Endothelial cell of umbilical vein (primary cell): Measurements from ENCODE around the gene GNAO1. TPM values are rescaled to one million over a fixed set of nuclear protein-coding genes. Genes with fewer than 3 reads are reported as not detected.

Experiments used
- BruUV-seq: library from RNA; stranded (reverse); fragments of 400-500 nt; replicated peaks from 2 replicates; lab custom pipeline; 2021; lab: Mats Ljungman, UMichigan
- CTCF ChIA-PET: fragments of 300-600, 350-600 bp; sonication (Branson Sonifier 250); formaldehyde crosslinking; loops from one replicate; lab custom pipeline; 2021; ENCODE audit warnings: antibody characterized with exemption, inconsistent platforms; lab: Charles Lee
- POLR2A ChIA-PET: fragments of 300-600, 350-600 bp; sonication (Branson Sonifier 250); formaldehyde crosslinking; loops from one replicate; lab custom pipeline; 2021; ENCODE audit warnings: antibody characterized with exemption, inconsistent platforms; lab: Charles Lee
- DNase-seq: peaks from one replicate; pipeline ENCODE4 v3.0.0-alpha.2; 2011; ENCODE audit warnings: low read depth, low spot score
- FAIRE-seq: peaks from 2 replicates; lab custom pipeline; 2011; peaks lifted over from hg19 to GRCh38; lab: Jason Lieb, UNC
- H2AFZ ChIP-seq: 2 replicates; pipeline ENCODE4 v1.6.0; 2012; ENCODE audit warnings: low read depth, low read length, control low read depth, inconsistent platforms
- H3K27ac ChIP-seq: 2 replicates; pipeline ENCODE4 v1.5.1; 2011; ENCODE audit warnings: low read depth, mild to moderate bottlenecking, control low read depth, low read length, moderate library complexity; ENCODE audit not compliant: insufficient read depth
- H3K27me3 ChIP-seq, 2 experiments: 2 replicates each; pipeline versions ENCODE4 v1.6.0 to v1.6.1; 2011; ENCODE audit warnings: low read length in 2 of 2, mixed read lengths in 1 of 2; ENCODE audit not compliant: control insufficient read depth in 2 of 2, insufficient read depth in 2 of 2
- H3K36me3 ChIP-seq, 2 experiments: 2 replicates in 1 of 2; 3 replicates in 1 of 2; pipeline ENCODE4 v1.5.1; 2011; ENCODE audit warnings: low read length in 2 of 2, mild to moderate bottlenecking in 1 of 2, moderate library complexity in 1 of 2; ENCODE audit not compliant: control insufficient read depth in 2 of 2, insufficient read depth in 2 of 2; ENCODE audit errors: extremely low read depth in 1 of 2
- H3K4me1 ChIP-seq: 3 replicates; pipeline ENCODE4 v1.5.1; 2011; ENCODE audit warnings: mild to moderate bottlenecking, low read length; ENCODE audit not compliant: control insufficient read depth, insufficient read depth; ENCODE audit errors: extremely low read depth
- H3K4me2 ChIP-seq: 2 replicates; pipeline ENCODE4 v1.6.1; 2011; ENCODE audit warnings: low read length, control low read depth, mixed read lengths; ENCODE audit not compliant: insufficient read depth
- H3K4me3 ChIP-seq, 3 experiments: fragments of 200-600 bp in 1 of 3; sonication (generic), shearing (Covaris generic) in 1 of 3; replicated peaks in 1 of 3; 2 replicates each; pipeline ENCODE4 v1.5.1; 2011 to 2016; ENCODE audit warnings: control low read depth in 3 of 3, low read length in 3 of 3, mild to moderate bottlenecking in 2 of 3, inconsistent platforms in 1 of 3, low read depth in 1 of 3, moderate library complexity in 1 of 3; ENCODE audit not compliant: insufficient read depth in 1 of 3
- H3K79me2 ChIP-seq: 2 replicates; pipeline ENCODE4 v1.6.0; 2012; ENCODE audit warnings: low read length, inconsistent platforms; ENCODE audit not compliant: control insufficient read depth, insufficient read depth
- H3K9ac ChIP-seq: replicated peaks from 2 replicates; pipeline ENCODE3; 2011; ENCODE audit warnings: low read length, control low read depth; ENCODE audit not compliant: insufficient read depth; ENCODE audit errors: extremely low read depth
- H3K9me1 ChIP-seq: replicated peaks from 3 replicates; pipeline ENCODE4 v1.6.0; 2011; ENCODE audit warnings: mild to moderate bottlenecking, low read length; ENCODE audit not compliant: control insufficient read depth, insufficient read depth; ENCODE audit errors: extremely low read depth
- H3K9me3 ChIP-seq: replicated peaks from 2 replicates; pipeline ENCODE4 v1.5.1; 2012; ENCODE audit warnings: low read length, inconsistent platforms; ENCODE audit not compliant: control insufficient read depth, insufficient read depth
- H4K20me1 ChIP-seq: replicated peaks from 2 replicates; pipeline ENCODE3; 2011; ENCODE audit warnings: mild to moderate bottlenecking, low read length; ENCODE audit not compliant: control insufficient read depth, insufficient read depth; ENCODE audit errors: extremely low read depth
- CTCF ChIP-seq, 2 donors: IDR thresholded peaks; 1 replicate in 1 of 2; 2 replicates in 1 of 2; pipeline ENCODE4 v1.5.1; 2011; ENCODE audit warnings: low read length in 2 of 2, mild to moderate bottlenecking in 2 of 2, moderate library complexity in 2 of 2, control low read depth in 1 of 2, inconsistent platforms in 1 of 2, low read depth in 1 of 2; ENCODE audit not compliant: insufficient read depth in 1 of 2; ENCODE audit errors: extremely low read depth in 1 of 2
- EZH2 ChIP-seq: IDR thresholded peaks from 2 replicates; pipeline ENCODE4 v1.6.1; 2012; ENCODE audit warnings: borderline replicate concordance, low read depth, mild to moderate bottlenecking, moderate library complexity, low read length, inconsistent platforms; ENCODE audit not compliant: severe bottlenecking
- FOS ChIP-seq: IDR thresholded peaks from 2 replicates; pipeline ENCODE4 v1.6.1; 2011; ENCODE audit warnings: mild to moderate bottlenecking, low read length, moderate library complexity, borderline replicate concordance; ENCODE audit not compliant: insufficient read depth
- GATA2 ChIP-seq: IDR thresholded peaks from 2 replicates; pipeline ENCODE4 v1.7.0; 2011; ENCODE audit warnings: low read depth, mild to moderate bottlenecking, moderate library complexity, mixed read lengths, low read length; ENCODE audit not compliant: insufficient read length, insufficient read depth
- JUN ChIP-seq: IDR thresholded peaks from 2 replicates; pipeline ENCODE4 v1.6.1; 2011; ENCODE audit warnings: borderline replicate concordance, low read depth; ENCODE audit not compliant: insufficient read length, insufficient read depth
- MYC ChIP-seq: IDR thresholded peaks from one replicate; pipeline ENCODE4 v1.6.1; 2011; ENCODE audit warnings: mild to moderate bottlenecking, low read depth, low read length
- POLR2A ChIP-seq: IDR thresholded peaks from 2 replicates; pipeline ENCODE4 v1.6.1; 2012; ENCODE audit warnings: low read depth, mild to moderate bottlenecking, control low read depth, low read length
- POLR2AphosphoS5 ChIP-seq: IDR thresholded peaks from 2 replicates; pipeline ENCODE4 v1.6.1; 2012; ENCODE audit warnings: low read depth, mild to moderate bottlenecking, control low read depth, low read length, moderate library complexity; ENCODE audit not compliant: insufficient read depth
- dilution Hi-C: fragments of 300-500 bp; cut with MboI; formaldehyde crosslinking; loops from one replicate; pipeline ENCODE4 v1.15.0; 2019; ENCODE audit warnings: low sequenced_read_pairs; ENCODE audit not compliant: extremely low pct_ligation_motif_present
- intact Hi-C: fragments of 100-400 bp; cut with micrococcal nuclease; formaldehyde crosslinking; loops from one replicate; pipeline ENCODE4 v1.10.0; 2022
- polyA plus RNA-seq, 4 experiments: library from polyadenylated mRNA; depleted of rRNA in 3 of 4; stranded (reverse) in 3 of 4; unstranded in 1 of 4; fragments of >200 nt; gene quantifications; 2 replicates each; pipeline versions ENCODE4 v1.2.1 to v1.2.3, GENCODE V29; 2011 to 2012; ENCODE audit warnings: missing spikeins in 1 of 4
- total RNA-seq: library from RNA; stranded (reverse); gene quantifications from 2 replicates; pipeline ENCODE4 v1.2.3, GENCODE V29; 2021
- TF ChIP-seq, protein P1 (sequence below): IDR thresholded peaks from 2 replicates; pipeline ENCODE4 v1.6.1; 2011; ENCODE audit not compliant: insufficient read depth, insufficient read length

GNAO1 gene
- total and polyA plus RNA-seq, 2 donors (not counting 3 experiments of a cell fraction or from before 2014, with no cell fraction given), result not detected

- H3K79me2 ChIP-seq, result no peaks in the 10 kb centered on the region
- no peak overlapping the region for H3K9ac ChIP-seq
- H3K27ac ChIP-seq, result no peak overlapping the region
- ChIA-PET CTCF (no interaction called here), POLR2A (no interaction called here)
- FAIRE-seq (no peak), DNase-seq (no peak)
- dilution Hi-C loops (no loop called here), intact Hi-C loops (no loop called here)
- H2AFZ ChIP-seq, result no peak overlapping the region
- H3K27me3 ChIP-seq, result no peaks in the 10 kb centered on the region
- TF ChIP-seq, protein P1, sequence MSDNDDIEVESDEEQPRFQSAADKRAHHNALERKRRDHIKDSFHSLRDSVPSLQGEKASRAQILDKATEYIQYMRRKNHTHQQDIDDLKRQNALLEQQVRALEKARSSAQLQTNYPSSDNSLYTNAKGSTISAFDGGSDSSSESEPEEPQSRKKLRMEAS, result no peak
- TF ChIP-seq JUN (no peak), MYC (no peak), CTCF (IDR thresholded peaks at IDR 0.05; ENCODE audit: extremely low read depth in 1 of 2, insufficient read depth in 1 of 2, low read depth in 1 of 2, low read length in 2 of 2) (no peak), POLR2AphosphoS5 (no peak), EZH2 (no peak), GATA2 (no peak), FOS (no peak), POLR2A (no peak)
- no peak overlapping the region for H3K4me3 ChIP-seq
- H4K20me1 ChIP-seq, result no peaks in the 10 kb centered on the region
- no peaks in the 10 kb centered on the region for H3K36me3 ChIP-seq
- BruUV-seq, result no TSS peak
- H3K4me1 ChIP-seq, result no peaks in the 10 kb centered on the region
- no peaks in the 10 kb centered on the region for H3K9me3 ChIP-seq
- no peak overlapping the region for H3K4me2 ChIP-seq
- H3K9me1 ChIP-seq, result no peaks in the 10 kb centered on the region
Measured at GRCh38 chr16:56226845-56227525, 35.7 kb downstream of the GNAO1 start.
